ENCODE data around the gene MS4A15.
"Not testable (repeated sequence)": the region's sequence is repeated elsewhere in the genome, so short reads cannot be mapped to it uniquely, and the experiment has no call there.

MS4A15 gene, protein sequence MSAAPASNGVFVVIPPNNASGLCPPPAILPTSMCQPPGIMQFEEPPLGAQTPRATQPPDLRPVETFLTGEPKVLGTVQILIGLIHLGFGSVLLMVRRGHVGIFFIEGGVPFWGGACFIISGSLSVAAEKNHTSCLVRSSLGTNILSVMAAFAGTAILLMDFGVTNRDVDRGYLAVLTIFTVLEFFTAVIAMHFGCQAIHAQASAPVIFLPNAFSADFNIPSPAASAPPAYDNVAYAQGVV

DNA sequence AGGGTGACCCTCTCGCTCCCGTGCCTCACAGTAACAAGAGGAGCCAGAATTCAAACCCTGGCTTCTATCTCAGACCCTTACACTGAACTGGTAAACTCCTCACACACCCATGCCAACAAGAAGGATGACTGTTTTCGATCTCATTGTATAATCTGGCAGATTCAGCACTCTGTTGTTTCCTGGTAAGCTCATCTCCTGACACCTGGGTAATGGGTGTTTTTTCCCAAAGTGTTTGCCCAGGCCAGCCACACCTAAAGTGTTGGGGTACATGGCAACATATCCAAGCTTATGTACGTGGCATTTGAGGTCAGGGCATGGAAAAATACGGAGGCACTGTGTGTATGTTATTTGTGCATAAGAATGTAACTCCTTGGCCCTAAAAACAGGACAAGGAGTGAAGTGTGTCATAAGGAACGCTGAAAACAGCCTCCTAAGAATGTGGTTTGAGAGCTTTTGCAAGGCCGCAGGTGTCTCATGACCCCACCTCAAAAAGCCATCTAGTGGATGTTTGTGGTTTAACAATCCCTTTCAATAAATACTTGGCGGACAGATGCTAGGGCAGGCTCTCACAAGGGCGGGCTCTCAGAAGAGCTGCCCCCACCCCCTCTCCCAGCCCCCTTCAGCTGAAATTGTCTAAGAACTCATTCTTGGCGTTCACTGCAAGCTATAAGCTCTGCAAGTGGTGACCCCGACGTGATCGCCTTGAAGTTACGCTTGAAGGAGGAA, at the start of gene MS4A15:
Gene MS4A15, plus strand, starts transcription at position 561 of the 726 bp plus-strand sequence. CDS start 6,867 bp downstream, outside the sequence.
- DNase-seq = no peak

DNA sequence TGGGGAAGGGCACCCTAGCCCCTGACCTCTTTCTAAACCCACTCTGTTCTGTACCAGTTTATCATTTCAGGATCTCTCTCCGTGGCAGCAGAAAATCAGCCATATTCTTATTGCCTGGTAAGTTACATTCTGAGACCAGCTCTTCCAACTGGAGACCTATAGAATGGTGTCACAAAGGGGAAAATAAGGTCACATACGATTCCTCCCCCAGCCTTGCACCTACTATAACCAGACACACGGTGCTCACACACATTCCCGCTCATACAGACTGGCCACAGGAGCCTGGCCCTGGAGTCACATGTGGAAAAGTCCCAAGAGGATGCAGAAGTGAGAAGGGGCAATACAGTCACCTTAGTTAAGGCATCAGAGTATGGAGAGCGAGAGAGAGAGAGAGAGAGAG, 49.7 kb upstream of the MS4A15 start:
- no peak for DNase-seq

GRCh38 chr11:60710482-60710881, 46.2 kb upstream of the MS4A15 start:
- no peak for DNase-seq

DNA sequence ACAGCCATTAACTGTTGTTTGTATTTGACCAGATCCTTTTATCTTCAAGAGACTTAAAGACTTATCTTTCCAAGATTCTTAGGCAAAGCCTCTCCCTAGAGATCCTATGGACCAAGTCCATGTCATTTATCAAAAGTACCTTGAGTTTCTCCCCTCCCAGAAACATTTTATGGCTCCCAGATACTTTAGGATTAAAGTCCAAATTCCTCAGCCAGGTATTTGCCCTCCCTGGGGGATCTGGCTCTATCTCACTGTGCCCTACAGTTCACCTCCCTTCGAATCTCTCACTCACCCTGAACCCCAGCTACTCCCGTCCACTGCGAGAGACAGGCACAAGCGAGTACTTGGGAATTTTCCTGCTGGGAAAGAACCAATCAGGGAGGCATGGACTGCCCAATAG, 45.4 kb upstream of the MS4A15 start:
- DNase-seq = no peak

DNA sequence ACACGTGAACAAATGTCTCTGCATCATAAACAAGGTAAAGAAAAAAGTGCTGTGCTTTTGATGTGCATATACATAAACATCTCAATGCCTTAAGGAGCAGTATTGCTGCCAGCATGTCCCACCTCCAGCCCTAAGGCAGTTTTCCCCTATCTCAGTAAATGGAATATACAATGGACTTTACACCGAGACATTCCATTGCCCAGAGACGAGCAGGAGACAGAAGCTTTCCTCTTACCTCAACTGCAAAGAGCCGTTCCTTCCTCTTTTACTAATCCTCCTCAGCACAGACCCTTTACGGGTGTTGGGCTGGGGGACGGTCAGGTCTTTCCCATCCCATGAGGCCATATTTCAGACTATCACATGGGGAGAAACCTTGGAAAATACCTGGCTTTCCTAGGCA, 43.2 kb upstream of the MS4A15 start:
- not testable (repeated sequence) for DNase-seq

- DNase-seq = no peak
Observed at GRCh38 chr11:60717956-60718355, 38.7 kb upstream of the MS4A15 start.

- DNase-seq = no peak
Observed at GRCh38 chr11:60718524-60719316, 37.9 kb upstream of the MS4A15 start.

- DNase-seq = no peak
Observed at GRCh38 chr11:60719391-60719790, 37.3 kb upstream of the MS4A15 start.

DNA sequence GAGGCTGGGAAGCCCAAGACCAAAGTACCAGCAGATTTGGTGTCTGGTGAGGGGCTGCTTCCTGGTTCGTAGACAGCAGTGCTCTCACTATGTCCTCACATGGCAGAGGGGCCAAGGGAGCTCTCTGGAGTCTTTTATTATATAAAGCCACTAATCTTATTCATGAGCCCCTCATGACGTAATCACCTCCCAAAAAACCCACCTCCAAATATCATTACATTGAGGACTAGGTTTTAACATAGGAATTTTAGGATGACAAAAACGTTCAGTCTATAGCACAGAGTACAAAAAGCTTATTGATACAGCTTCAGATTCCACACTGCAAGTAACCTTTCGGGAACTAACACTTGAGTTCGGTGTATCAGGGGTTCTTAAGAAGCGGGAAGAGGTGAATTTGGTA, 36.2 kb upstream of the MS4A15 start:
- DNase-seq = no peak

DNA sequence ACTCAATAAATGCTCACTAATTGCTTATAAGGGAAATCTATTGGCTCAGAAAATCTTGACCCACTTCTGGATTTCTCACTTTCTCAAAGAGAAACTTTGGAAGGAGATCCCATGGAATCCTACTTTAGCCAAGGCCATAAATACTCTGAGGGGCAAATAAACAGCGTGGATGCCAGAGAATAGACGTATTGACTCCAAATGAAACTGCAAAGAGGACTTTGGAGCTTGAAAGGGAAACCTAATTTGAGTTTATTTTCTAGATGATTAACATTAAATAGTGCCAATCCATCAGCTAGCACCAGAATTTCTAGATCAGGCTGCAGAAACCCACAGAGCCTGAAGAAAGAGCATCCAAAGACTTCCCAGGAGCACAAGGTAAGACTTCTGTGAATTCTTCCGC, 32.2 kb upstream of the MS4A15 start, which contains the start of gene MS4A18:
Gene MS4A18, plus strand, starts transcription at position 301 of the 400 bp plus-strand sequence.
- DNase-seq = no peak

GRCh38 chr11:60725592-60725991, 31.1 kb upstream of the MS4A15 start:
- DNase-seq = no peak

- no peak for DNase-seq
Observed at GRCh38 chr11:60731586-60731985, 25.1 kb upstream of the MS4A15 start.

DNA sequence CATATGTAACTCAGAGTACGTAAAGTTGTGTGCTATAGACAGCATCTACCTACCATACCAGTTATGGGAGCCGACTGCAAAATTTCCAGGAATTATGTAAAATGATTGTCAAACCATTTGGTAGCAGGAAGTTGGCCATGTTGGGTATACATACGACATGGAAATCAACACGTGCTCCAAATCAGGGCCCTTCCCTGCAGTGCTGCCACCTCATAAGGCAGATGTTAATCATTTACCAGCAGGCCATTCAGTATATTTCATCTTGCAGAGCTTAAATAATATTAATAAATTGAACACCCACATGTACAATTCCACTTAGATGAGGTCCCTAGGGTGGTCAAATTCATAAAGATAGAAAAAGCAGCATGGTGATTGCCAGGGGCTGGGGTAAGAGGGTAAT, 22.4 kb upstream of the MS4A15 start:
- no peak for DNase-seq

DNA sequence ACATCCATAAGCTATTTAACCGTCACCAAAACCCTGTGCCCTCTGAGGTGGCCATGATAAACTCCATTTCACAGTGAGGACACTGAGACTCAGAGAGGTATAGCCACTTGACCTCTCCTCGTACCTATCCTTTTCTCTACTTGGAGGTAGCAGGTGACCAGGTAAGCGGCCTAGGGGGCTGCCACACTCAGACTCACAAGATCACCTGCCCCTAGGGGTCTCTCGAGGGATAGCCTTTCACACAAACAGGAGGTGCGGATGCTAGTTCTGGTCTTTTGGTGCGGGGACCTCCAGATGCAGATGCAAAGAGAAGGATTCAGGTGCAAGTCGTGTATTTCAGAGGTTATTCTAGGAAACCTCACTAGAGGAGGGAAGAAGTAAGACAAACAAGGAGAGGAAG, 17.6 kb upstream of the MS4A15 start:
- no peak for DNase-seq

DNA sequence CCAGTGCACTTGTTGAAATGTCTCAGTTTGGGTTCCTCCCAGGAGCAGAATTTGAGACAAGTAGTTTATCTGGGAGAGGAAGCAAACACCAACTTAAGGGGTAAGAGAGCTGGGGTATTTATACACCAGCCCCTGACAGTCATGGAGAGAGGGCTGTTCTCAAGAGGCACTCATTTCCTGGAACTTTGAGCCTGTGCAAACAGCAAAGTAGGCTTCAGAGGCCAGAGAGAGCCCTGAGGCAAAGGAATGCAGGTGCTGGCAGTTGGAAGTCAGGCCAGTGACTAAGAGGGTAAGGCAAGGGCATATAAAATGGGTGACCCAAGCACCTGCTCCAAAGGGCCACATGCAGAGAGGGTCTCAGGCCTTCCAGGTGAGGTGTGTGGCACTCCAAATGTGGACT, 16.1 kb upstream of the MS4A15 start:
- no peak for DNase-seq

DNA sequence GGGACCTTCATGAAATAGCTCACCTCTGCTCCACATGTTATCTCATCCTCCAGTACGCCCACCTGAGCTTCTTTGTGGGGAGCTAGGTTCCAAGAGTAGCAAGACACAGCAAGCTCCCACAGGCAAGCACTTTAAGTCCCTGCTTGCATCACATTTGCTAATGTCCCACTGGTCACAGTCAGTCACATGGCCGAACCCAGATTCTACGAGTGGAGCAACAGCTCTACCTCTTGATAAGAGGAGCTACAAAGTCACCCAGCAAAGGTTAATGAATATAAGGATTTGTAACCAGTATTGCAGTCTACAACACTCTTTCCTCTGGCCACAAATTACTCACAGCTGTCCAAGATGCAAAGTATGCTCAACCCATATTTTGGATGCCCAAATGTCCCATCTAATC, 15.2 kb upstream of the MS4A15 start:
- no peak for DNase-seq

DNA sequence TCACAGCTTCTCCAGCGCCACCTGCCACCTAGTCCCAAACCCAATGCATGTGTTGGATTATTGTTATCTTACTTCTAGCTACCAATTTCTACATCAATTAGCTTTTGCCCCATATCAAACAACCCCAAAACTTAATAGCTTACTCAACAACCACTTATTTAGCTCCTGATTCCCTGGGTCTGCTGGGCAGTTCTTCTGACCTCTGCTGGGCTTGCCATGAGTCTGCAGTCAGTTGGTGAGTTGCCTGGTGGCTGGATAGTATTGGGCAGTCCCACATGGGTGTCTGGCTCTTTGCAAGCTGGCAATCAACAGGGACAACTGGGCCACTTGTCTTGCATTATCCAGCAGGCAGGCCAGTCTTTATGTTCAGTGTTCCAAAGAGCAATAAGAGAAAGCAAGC, 13.6 kb upstream of the MS4A15 start:
- no peak for DNase-seq

GRCh38 chr11:60744114-60744513, 12.6 kb upstream of the MS4A15 start:
- no peak for DNase-seq

GRCh38 chr11:60747359-60747873, 9.3 kb upstream of the MS4A15 start:
- DNase-seq = no peak

- DNase-seq = no peak
Observed at GRCh38 chr11:60748225-60748624, 8.4 kb upstream of the MS4A15 start.

DNA sequence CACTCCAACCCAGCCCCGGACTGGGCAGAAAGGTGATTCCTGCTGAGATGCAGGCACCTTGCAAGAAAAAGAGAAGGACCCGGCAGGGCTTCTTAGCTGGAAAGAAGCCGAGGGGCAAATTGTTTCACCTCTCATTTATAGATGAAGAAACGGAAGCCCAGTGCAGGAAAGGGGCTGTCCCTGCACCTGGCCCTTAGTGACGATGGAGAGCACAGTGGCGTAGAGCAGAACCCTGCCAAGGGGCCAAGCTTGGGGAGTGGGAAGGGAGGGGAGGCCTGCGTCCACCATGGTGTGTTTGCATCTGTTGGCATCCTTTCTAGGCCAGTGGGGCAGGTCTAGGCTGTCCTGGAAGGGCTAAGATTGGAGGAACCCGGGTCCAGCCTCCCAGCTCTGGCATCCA, 7.8 kb upstream of the MS4A15 start:
- no peak for DNase-seq

- DNase-seq = no peak
Observed at GRCh38 chr11:60750911-60751310, 5.8 kb upstream of the MS4A15 start.

GRCh38 chr11:60753309-60753708, 3.4 kb upstream of the MS4A15 start:
- no peak for DNase-seq

DNA sequence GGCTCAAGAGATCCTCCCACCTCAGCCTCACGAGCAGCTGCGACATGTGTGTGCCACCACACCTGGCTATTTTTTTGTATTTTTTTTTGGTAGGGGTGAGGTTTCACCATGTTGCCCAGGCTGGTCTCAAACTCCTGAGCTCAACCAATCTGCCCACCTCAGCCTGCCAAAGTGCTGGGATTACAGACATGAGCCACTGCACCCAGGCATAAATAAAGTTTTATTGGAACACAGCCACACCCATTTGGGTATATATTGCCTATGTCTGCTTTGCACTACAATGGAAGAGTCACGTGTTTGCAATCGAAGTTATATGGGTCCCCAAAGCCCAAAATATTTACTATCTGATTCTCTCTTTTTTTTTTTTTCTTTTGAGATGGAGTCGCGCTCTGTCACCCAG, 1.8 kb upstream of the MS4A15 start:
- DNase-seq = no peak
